NB4 (cell line): Measurements from ENCODE around the gene CTBP2.
"Not testable (repeated sequence)": the region's sequence is repeated elsewhere in the genome, so short reads cannot be mapped to it uniquely, and the experiment has no call there.

Source experiments
- DNase-seq: peaks from one replicate; pipeline ENCODE4 v3.0.0; 2010; ENCODE audit warnings: low read depth
- H3K4me3 ChIP-seq: one replicate; pipeline ENCODE4 v1.5.1; 2011; ENCODE audit warnings: mild to moderate bottlenecking, low read depth, low read length, moderate library complexity
- MYC ChIP-seq: IDR thresholded peaks from 2 replicates; pipeline ENCODE4 v1.6.1; 2011; ENCODE audit warnings: low read depth, low read length
- POLR2A ChIP-seq: IDR thresholded peaks from 2 replicates; pipeline ENCODE4 v1.6.1; 2011; ENCODE audit warnings: mild to moderate bottlenecking; ENCODE audit not compliant: insufficient read length; ENCODE audit errors: extremely low read depth
- TF ChIP-seq, protein P1 (sequence below): IDR thresholded peaks from one replicate; pipeline ENCODE4 v1.5.1; 2012; ENCODE audit warnings: low read depth, low read length
- TF ChIP-seq, protein P2 (sequence below): IDR thresholded peaks from 2 replicates; pipeline ENCODE4 v1.6.1; 2011; ENCODE audit warnings: low read depth, low read length

The CTBP2 gene

DNA sequence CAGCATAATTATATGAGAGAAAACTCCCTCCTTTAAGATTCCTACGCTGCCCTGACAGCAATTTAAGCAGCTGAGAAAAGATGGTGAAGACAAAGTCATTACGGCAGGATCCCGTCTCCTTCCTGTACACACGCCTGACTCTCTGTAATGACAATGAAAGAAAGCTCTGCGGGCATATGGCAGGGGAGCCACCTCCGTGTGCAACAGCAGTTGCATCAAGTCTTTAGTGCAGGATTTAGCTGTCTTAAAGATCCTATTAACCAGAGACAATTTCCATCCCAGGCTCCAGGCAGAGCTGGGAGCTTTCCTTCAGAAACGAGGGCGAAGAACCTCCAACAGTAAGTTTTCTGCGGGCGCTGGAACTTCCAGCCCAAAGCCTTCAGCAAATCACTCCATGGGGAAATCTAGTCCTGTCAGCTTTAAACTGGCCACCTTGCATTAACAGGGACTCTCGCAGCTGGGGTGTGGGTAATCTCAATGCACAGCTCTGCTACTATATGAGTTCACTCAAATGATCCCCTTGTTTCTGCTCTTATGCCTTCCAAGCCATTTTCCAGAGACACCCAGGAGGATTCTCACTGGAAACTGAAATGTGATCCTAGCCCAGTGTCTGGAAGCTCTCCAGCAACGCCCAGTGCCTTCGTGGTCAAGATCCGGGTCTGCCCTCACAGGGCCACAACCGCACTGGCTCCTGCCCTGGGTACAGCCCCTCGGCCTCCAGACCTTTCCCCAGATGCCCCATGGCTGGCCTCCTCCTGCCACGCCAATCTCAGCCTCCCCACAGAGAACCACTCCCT lies 74.9 kb downstream of the CTBP2 start:
- TF ChIP-seq MYC (no peak), POLR2A (no peak)
- TF ChIP-seq, protein P1, sequence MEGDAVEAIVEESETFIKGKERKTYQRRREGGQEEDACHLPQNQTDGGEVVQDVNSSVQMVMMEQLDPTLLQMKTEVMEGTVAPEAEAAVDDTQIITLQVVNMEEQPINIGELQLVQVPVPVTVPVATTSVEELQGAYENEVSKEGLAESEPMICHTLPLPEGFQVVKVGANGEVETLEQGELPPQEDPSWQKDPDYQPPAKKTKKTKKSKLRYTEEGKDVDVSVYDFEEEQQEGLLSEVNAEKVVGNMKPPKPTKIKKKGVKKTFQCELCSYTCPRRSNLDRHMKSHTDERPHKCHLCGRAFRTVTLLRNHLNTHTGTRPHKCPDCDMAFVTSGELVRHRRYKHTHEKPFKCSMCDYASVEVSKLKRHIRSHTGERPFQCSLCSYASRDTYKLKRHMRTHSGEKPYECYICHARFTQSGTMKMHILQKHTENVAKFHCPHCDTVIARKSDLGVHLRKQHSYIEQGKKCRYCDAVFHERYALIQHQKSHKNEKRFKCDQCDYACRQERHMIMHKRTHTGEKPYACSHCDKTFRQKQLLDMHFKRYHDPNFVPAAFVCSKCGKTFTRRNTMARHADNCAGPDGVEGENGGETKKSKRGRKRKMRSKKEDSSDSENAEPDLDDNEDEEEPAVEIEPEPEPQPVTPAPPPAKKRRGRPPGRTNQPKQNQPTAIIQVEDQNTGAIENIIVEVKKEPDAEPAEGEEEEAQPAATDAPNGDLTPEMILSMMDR, result no peak
- TF ChIP-seq, protein P2, sequence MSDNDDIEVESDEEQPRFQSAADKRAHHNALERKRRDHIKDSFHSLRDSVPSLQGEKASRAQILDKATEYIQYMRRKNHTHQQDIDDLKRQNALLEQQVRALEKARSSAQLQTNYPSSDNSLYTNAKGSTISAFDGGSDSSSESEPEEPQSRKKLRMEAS, result no peak
- no peak overlapping the region for H3K4me3 ChIP-seq
- DNase-seq, result no peak

DNA sequence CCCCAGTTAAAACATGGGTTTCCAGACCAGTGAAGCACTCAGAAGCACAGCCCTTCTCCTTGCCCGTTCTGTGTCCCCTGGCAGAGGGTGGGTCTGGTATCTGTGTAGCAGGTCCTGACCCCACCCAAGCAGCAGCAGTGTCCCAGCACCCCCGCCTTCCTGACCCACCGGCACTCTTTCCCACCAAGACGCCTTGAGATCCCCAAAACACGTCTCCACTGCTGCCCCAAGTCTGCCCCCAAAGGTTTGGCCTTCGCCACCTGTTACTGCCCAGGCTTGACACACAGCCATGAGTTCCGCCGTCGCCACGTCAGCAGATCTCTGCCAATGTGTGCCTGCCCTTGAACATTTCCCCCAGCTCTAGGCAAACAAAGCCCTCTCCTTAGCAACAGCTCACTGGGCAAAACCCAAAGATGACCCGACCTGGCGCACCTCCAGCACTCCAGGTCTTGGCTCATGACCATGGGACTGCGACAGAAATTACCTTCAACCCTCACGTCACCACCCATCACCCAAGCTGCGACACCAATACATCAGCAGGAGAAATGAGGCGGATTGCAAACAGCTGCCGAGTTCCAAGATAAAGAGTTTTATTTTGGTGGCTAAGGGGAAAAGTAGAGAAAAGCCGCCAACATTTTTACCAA lies 75.6 kb downstream of the CTBP2 start:
- DNase-seq, result no peak
- no peak overlapping the region for H3K4me3 ChIP-seq
- TF ChIP-seq, protein P1, result no peak

DNA sequence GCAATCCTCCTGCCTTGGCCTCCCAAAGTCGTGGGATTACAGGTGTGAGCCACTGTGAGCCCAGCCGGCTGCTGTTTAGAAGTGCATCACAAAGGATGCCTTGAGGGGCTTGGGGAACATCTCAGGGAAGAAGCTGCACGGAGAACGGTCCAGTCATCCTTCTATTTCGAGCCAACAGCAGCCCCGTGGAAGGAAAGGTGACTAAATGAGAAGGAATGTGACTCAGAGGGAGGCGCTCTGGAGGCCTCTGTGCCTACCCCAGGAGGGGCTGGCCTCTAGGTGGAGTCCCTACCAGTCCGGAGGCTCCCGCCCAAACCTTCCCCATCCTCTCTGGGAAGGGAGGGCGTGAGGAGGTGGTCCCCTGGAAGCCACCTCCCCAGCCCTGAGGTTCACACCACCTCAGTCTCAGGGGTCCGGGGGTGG lies 76.2 kb downstream of the CTBP2 start:
- TF ChIP-seq, protein P1, result no peak
- TF ChIP-seq MYC (no peak), POLR2A (no peak)
- TF ChIP-seq, protein P2, result no peak
- DNase-seq, result no peak
- H3K4me3 ChIP-seq, result no peak overlapping the region

DNA sequence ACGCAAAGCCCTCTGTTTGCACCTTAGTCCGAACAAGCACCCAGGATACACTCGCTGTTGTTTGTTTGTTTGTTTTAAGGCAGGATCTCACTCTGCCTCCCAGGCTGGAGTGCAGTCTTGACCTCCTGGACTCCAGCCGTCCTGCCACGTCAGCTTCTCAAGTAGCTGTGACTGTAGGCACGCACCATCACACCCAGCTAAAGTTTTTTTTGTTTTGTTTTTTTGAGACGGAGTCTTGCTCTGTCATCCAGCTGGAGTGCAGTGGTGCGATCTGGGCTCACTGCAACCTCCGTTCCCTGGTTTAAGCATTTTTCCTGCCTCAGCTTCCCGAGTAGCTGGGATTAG lies 76.8 kb downstream of the CTBP2 start:
- DNase-seq, result no peak
- TF ChIP-seq POLR2A, result no peak
- TF ChIP-seq, protein P1, result no peak
- TF ChIP-seq, protein P2, result no peak
- no peak for TF ChIP-seq MYC
- H3K4me3 ChIP-seq, result no peak overlapping the region

DNA sequence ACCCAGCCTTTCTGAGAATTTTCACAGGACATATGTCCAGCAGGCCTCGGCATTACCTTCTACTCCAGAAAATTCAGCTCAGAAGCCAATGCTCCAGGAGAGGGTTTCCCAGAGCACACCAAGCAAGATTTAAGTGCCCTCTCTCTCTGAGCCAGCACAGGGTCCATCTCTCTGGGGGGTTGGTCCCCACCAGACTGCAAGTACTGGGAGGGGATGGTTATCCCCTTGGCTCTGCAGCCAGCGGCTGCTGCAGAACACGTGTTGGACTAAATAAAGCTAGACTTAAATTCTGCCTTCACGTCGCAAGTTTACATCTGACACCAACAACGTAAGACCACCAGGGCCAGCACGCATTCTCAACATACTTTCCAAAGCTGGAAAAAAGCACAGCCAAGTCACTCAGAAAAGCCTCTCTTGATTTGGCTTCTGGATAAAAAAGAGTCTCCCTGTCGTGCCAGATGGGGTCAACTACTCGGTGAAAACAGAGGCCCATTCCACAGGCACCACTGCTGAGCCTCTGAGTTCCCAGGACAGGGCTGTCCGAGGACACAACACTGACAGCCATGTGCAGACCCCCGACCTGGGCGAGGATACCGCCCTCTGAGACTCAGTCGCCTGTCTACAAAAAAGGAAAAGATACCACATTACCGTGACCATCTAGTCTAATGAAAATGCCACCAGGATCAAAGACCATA lies 77.3 kb downstream of the CTBP2 start:
- no peak for DNase-seq
- no peak overlapping the region for H3K4me3 ChIP-seq
- TF ChIP-seq POLR2A (no peak), MYC (no peak)
- TF ChIP-seq, protein P2, result no peak
- TF ChIP-seq, protein P1, result no peak

DNA sequence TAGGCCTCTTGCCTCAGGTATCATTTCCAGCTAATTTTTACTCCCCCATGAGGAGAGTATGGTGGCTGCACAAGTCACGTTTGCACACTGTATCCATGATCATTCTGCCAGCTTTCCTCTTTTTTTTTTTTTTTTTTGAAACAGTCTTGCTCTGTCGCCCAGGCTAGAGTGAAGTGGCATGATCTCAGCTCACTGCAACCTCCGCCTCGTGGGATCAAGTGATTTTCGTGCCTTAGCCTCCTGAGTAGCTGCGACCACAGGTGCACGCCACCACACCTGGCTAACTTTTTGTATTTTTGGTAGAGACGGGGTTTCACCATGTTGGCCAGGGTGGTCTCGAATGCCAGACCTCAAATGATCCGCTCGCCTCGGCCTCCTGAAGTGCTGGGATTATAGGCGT lies 77.9 kb downstream of the CTBP2 start:
- DNase-seq, H3K4me3 ChIP-seq: not testable (repeated sequence)
